Measurements from ENCODE around the gene LMOD3. TPM values are rescaled to one million over a fixed set of nuclear protein-coding genes. Genes with fewer than 3 reads are reported as not detected.

The LMOD3 gene
- total RNA-seq, 4 donors from 2014 or later, result 31.0 to 194 (median 113) TPM

- H3K9me3 ChIP-seq, result no peaks in the 10 kb centered on the region
- in situ Hi-C loops (cut with MboI; ENCODE audit: low sequenced_read_pairs in 4 of 4), result no loop called here
- no peak overlapping the region for H3K4me3 ChIP-seq
- intact Hi-C loops (cut with DNase I; ENCODE audit: low total_unique reads), result no loop called here
- no peaks in the 10 kb centered on the region for H3K27me3 ChIP-seq
- peaks cover 3 to 4% of the 10 kb centered on the region in 2 donors for H3K4me1 ChIP-seq
- ATAC-seq, result no peak
- DNase-seq, result no peak
- TF ChIP-seq POLR2A (IDR thresholded peaks at IDR 0.05), result no peak
- TF ChIP-seq, protein P1, sequence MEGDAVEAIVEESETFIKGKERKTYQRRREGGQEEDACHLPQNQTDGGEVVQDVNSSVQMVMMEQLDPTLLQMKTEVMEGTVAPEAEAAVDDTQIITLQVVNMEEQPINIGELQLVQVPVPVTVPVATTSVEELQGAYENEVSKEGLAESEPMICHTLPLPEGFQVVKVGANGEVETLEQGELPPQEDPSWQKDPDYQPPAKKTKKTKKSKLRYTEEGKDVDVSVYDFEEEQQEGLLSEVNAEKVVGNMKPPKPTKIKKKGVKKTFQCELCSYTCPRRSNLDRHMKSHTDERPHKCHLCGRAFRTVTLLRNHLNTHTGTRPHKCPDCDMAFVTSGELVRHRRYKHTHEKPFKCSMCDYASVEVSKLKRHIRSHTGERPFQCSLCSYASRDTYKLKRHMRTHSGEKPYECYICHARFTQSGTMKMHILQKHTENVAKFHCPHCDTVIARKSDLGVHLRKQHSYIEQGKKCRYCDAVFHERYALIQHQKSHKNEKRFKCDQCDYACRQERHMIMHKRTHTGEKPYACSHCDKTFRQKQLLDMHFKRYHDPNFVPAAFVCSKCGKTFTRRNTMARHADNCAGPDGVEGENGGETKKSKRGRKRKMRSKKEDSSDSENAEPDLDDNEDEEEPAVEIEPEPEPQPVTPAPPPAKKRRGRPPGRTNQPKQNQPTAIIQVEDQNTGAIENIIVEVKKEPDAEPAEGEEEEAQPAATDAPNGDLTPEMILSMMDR (IDR thresholded peaks at IDR 0.05 in 4 of 5, conservative IDR thresholded peaks at IDR 0.05 in 1 of 5), result no peak
- peaks cover 0 to 28% of the 10 kb centered on the region in 2 donors for H3K36me3 ChIP-seq
- no peak overlapping the region for H3K27ac ChIP-seq
Measured at GRCh38 chr3:69072928-69073327, 49.5 kb downstream of the LMOD3 start.

DNA sequence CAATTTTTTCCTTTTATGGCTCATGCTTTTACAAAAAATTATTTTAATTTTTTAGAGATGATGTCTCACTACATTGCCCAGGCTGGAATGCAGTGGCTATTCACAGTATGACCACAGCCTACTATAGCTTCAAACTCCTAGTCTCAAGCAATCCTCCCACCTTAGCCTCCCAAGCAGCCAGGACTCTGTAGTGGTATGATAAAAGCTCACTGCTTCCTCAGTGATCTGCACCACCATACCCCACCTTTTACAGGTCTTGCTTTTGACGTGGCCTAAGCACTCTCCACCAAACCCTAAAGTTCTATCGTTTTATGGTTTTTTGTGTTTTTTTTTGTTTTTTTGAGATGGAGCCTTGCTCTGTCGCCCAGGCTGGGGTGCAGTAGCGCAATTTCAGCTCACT lies 56.3 kb downstream of the LMOD3 start:
- Histone ChIP-seq H3K9me3 (no peaks in the 10 kb centered on the region), H3K27me3 (no peaks in the 10 kb centered on the region), H3K4me1 (no peaks in the 10 kb centered on the region), H3K4me3 (no peak overlapping the region), H3K36me3 (peaks cover 0 to 50% of the 10 kb centered on the region in 2 donors), H3K27ac (no peak overlapping the region)
- no peak for TF ChIP-seq POLR2A (IDR thresholded peaks at IDR 0.05)
- TF ChIP-seq, protein P1 (IDR thresholded peaks at IDR 0.05 in 4 of 5, conservative IDR thresholded peaks at IDR 0.05 in 1 of 5), result no peak
- ATAC-seq, result no peak
- DNase-seq, result no peak
- intact Hi-C loops (cut with DNase I; ENCODE audit: low total_unique reads) (no loop called here), in situ Hi-C loops (cut with MboI; ENCODE audit: low sequenced_read_pairs in 4 of 4) (no loop called here)

GRCh38 chr3:69065318-69065964 lies 57.0 kb downstream of the LMOD3 start:
- in situ Hi-C loops (cut with MboI; ENCODE audit: low sequenced_read_pairs in 4 of 4), result no loop called here
- Histone ChIP-seq H3K36me3 (peaks cover 0 to 50% of the 10 kb centered on the region in 2 donors), H3K4me3 (no peak overlapping the region)

GRCh38 chr3:69063636-69064035 lies 58.8 kb downstream of the LMOD3 start:
- DNase-seq, result no peak
- no peak overlapping the region for H3K27ac ChIP-seq
- no peak for TF ChIP-seq POLR2A (IDR thresholded peaks at IDR 0.05)
- TF ChIP-seq, protein P1 (IDR thresholded peaks at IDR 0.05 in 4 of 5, conservative IDR thresholded peaks at IDR 0.05 in 1 of 5), result no peak
- H3K9me3 ChIP-seq, result no peaks in the 10 kb centered on the region
- H3K27me3 ChIP-seq, result no peaks in the 10 kb centered on the region
- no peaks in the 10 kb centered on the region for H3K4me1 ChIP-seq
- in situ Hi-C loops (cut with MboI; ENCODE audit: low sequenced_read_pairs in 4 of 4), result no loop called here
- intact Hi-C loops (cut with DNase I; ENCODE audit: low total_unique reads), result no loop called here
- ATAC-seq, result no peak
- H3K4me3 ChIP-seq, result no peak overlapping the region
- H3K36me3 ChIP-seq, result peaks cover 0 to 61% of the 10 kb centered on the region in 2 donors

More at GRCh38 chr3:69065318-69065964, 57.0 kb downstream of the LMOD3 start:
- H3K9me3 ChIP-seq, result no peaks in the 10 kb centered on the region
- no peaks in the 10 kb centered on the region for H3K4me1 ChIP-seq
- H3K27me3 ChIP-seq, result no peaks in the 10 kb centered on the region
- DNase-seq (no peak), ATAC-seq (no peak)
- no peak overlapping the region for H3K27ac ChIP-seq
- intact Hi-C loops (cut with DNase I; ENCODE audit: low total_unique reads), result no loop called here
- TF ChIP-seq, protein P1 (IDR thresholded peaks at IDR 0.05 in 4 of 5, conservative IDR thresholded peaks at IDR 0.05 in 1 of 5), result no peak
- no peak for TF ChIP-seq POLR2A (IDR thresholded peaks at IDR 0.05)

GRCh38 chr3:69059688-69060087 lies 62.7 kb downstream of the LMOD3 start:
- no peaks in the 10 kb centered on the region for H3K9me3 ChIP-seq
- H3K27me3 ChIP-seq, result no peaks in the 10 kb centered on the region
- DNase-seq (no peak), ATAC-seq (no peak)
- peaks cover 0 to 79% of the 10 kb centered on the region in 2 donors for H3K36me3 ChIP-seq
- in situ Hi-C loops (cut with MboI; ENCODE audit: low sequenced_read_pairs in 4 of 4), result no loop called here
- intact Hi-C loops (cut with DNase I; ENCODE audit: low total_unique reads), result no loop called here
- TF ChIP-seq, protein P1 (IDR thresholded peaks at IDR 0.05 in 4 of 5, conservative IDR thresholded peaks at IDR 0.05 in 1 of 5), result no peak
- no peak for TF ChIP-seq POLR2A (IDR thresholded peaks at IDR 0.05)
- H3K27ac ChIP-seq, result no peak overlapping the region
- H3K4me1 ChIP-seq, result no peaks in the 10 kb centered on the region
- no peak overlapping the region for H3K4me3 ChIP-seq
